ENCODE results near the gene EPN2. TPM values are rescaled to one million over a fixed set of nuclear protein-coding genes. Genes with fewer than 3 reads are reported as not detected.

Gene EPN2
- total RNA-seq, 2 donors from 2014 or later = 8.4 to 13.4 TPM

- H3K27me3 Mint-ChIP-seq = peaks cover 7% of the 10 kb centered on the region
These were observed 64.2 kb downstream of the EPN2 start for GRCh38 chr17:19301274-19301951.

DNA sequence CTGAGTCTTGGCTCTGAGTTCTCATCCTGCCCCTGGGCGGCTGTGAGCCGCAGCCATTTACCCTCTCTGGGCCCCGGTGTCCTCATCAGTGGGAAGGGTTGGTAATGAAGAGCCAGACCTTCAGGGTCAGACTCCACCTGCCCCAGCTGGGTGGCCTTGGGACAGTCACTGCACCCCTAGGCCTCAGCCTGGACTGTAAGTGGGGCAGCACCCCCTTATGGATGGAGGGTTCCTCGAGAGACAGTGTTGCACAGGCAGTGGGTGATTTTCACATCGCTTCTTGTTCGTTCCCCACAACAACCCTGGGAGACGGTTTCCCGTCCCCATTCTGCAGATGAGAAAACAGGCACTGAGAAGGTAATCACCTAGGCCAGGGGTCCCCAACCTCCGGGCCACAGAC, 64.8 kb downstream of the EPN2 start:
- H3K27ac Mint-ChIP-seq = no peak overlapping the region
- H3K27me3 Mint-ChIP-seq = peaks cover 12% of the 10 kb centered on the region
- no peaks in the 10 kb centered on the region for H3K36me3 Mint-ChIP-seq (ENCODE audit: low read depth)
- H3K9me3 Mint-ChIP-seq = no peaks in the 10 kb centered on the region
- peaks cover 19% of the 10 kb centered on the region for H3K4me1 Mint-ChIP-seq
- H3K4me3 Mint-ChIP-seq = no peak overlapping the region
- ATAC-seq (replicated peaks) = no peak

More at GRCh38 chr17:19301274-19301951, 64.2 kb downstream of the EPN2 start:
- Mint-ChIP-seq H3K27ac (no peak overlapping the region), H3K36me3 (ENCODE audit: low read depth) (no peaks in the 10 kb centered on the region), H3K4me1 (peaks cover 14% of the 10 kb centered on the region), H3K9me3 (no peaks in the 10 kb centered on the region), H3K4me3 (no peak overlapping the region)
- no peak for ATAC-seq (replicated peaks)

GRCh38 chr17:19302791-19303331, 65.7 kb downstream of the EPN2 start:
- H3K4me3 Mint-ChIP-seq = no peak overlapping the region

DNA sequence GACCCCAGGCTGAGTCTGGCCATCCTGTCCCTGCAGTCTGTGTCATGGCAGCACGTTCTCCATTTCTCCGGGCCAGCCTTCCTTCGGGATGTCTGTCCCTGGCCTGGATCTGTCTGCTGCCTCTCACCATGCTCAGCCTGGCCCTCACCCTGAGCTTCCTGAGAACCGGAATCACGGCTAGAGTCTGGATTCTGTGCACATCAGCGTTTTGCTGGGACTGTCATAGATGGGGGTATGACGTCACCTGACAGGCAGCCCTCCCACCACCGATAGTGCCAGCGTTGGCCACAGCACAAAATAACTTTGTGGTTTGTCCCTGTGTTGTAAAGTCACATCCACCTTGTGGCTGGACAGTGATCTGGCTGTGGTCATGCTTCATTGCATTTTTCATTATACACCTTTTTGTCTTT, 66.2 kb downstream of the EPN2 start:
- H3K27ac Mint-ChIP-seq = no peak overlapping the region
- no peak overlapping the region for H3K4me3 Mint-ChIP-seq
- H3K9me3 Mint-ChIP-seq = no peaks in the 10 kb centered on the region
- peaks cover 23% of the 10 kb centered on the region for H3K4me1 Mint-ChIP-seq
- H3K27me3 Mint-ChIP-seq = peaks cover 18% of the 10 kb centered on the region
- no peaks in the 10 kb centered on the region for H3K36me3 Mint-ChIP-seq (ENCODE audit: low read depth)
- no peak for ATAC-seq (replicated peaks)

More at GRCh38 chr17:19302791-19303331, 65.7 kb downstream of the EPN2 start:
- Mint-ChIP-seq H3K36me3 (ENCODE audit: low read depth) (no peaks in the 10 kb centered on the region), H3K27ac (no peak overlapping the region), H3K4me1 (peaks cover 23% of the 10 kb centered on the region), H3K27me3 (peaks cover 16% of the 10 kb centered on the region), H3K9me3 (no peaks in the 10 kb centered on the region)
- no peak for ATAC-seq (replicated peaks)

GRCh38 chr17:19304209-19304608, 67.0 kb downstream of the EPN2 start:
- Mint-ChIP-seq H3K36me3 (ENCODE audit: low read depth) (no peaks in the 10 kb centered on the region), H3K9me3 (no peaks in the 10 kb centered on the region), H3K4me1 (peaks cover 23% of the 10 kb centered on the region), H3K4me3 (no peak overlapping the region), H3K27me3 (peaks cover 19% of the 10 kb centered on the region), H3K27ac (no peak overlapping the region)
- ATAC-seq (replicated peaks) = no peak

DNA sequence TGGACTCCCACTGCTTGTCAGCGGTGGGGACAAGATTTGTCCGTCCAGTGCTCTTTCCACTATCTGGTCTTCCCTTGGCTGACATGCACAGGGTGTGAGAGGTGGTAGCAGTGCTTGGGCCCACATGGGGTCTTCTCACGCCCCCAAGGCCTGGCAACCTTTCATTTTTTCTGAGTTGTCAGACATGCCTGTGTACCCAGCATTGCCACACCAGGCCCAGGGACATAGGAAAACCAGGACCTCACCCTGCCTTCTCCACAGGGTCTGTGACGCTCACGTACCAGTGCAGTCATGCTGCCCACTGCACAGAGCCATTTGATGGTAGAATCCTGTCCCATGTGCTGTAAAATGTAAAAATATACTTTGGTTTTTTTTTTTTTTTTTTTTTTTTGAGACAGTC, 67.6 kb downstream of the EPN2 start:
- H3K27ac Mint-ChIP-seq = no peak overlapping the region
- no peak overlapping the region for H3K4me3 Mint-ChIP-seq
- peaks cover 23% of the 10 kb centered on the region for H3K4me1 Mint-ChIP-seq
- ATAC-seq (replicated peaks) = no peak
- peaks cover 19% of the 10 kb centered on the region for H3K27me3 Mint-ChIP-seq
- H3K9me3 Mint-ChIP-seq = no peaks in the 10 kb centered on the region
- no peaks in the 10 kb centered on the region for H3K36me3 Mint-ChIP-seq (ENCODE audit: low read depth)

DNA sequence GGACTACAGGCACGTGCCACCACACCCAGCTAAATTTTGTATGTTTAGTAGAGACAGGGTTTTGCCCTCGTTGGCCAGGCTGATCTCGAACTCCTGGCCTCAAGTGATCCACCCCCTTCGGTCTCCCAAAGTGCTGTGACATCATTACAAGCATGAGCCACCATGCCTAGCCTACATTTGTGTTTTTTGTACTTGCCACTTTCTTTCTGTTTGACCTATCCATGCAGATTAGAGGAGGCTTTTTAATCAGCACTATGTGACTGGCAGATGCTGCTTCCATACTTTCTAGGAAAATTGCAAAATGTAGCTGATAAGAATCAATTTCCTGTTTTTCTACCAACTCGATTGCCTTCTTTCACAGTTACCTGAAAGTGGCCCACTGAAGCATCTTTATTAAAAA, 68.1 kb downstream of the EPN2 start:
- Mint-ChIP-seq H3K9me3 (no peaks in the 10 kb centered on the region), H3K27me3 (peaks cover 19% of the 10 kb centered on the region), H3K27ac (no peak overlapping the region), H3K4me3 (peak overlapping the region; percentile 52), H3K36me3 (ENCODE audit: low read depth) (no peaks in the 10 kb centered on the region), H3K4me1 (peaks cover 23% of the 10 kb centered on the region)
- ATAC-seq (replicated peaks) = no peak

- Mint-ChIP-seq H3K27ac (no peak overlapping the region), H3K9me3 (no peaks in the 10 kb centered on the region), H3K4me1 (peaks cover 23% of the 10 kb centered on the region), H3K36me3 (ENCODE audit: low read depth) (no peaks in the 10 kb centered on the region), H3K27me3 (peaks cover 19% of the 10 kb centered on the region), H3K4me3 (peak overlapping the region; percentile 52)
- ATAC-seq (replicated peaks) = no peak
These were observed 68.6 kb downstream of the EPN2 start for GRCh38 chr17:19305761-19306159.

DNA sequence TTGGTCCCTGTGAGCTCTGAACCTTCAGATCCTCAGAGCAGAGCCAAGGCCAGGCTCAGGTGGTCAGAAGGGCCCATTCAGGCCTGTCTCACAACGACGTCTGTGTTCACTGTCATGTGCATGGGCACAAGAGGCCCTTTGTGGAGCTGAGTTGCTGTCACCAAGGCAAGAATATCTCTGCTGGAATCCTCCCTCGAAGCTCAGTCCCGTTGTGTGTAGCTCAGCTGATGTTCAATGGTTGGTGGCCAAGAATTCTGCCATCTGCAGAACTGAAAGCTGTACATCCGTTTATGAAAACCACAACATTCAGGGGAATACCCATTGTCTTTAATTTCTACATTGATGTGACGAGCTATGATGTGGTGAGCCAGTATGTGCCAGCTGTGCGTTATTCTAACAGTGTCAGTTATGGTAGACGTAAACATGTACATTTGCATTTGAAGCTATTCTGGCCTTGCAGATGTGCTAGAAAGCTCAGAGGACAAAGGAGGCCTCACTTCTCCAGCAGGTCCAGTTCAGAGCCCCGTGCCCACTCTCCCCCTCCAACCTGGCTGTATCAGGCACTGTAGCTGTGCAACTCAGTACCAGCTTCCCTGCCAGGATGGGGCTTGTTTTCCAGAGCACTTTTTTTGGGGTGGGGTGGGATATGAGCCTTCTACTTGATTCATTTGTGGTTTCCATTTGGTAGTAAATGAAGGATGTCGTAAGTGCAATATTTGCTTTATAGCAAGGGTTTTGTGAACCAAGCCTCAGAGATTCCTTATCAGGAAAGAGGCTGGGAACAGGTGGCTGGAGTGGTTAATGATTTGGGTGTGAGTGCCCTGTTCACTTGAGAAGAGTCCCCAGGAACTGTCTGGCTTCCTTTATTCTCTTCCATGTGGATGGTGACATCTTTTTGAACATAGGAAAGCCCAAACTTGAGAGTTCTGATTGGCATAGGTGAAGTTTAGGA, 69.3 kb downstream of the EPN2 start:
- no peaks in the 10 kb centered on the region for H3K9me3 Mint-ChIP-seq
- peak overlapping the region; percentile 52 for H3K4me3 Mint-ChIP-seq
- peaks cover 23% of the 10 kb centered on the region for H3K4me1 Mint-ChIP-seq
- H3K36me3 Mint-ChIP-seq (ENCODE audit: low read depth) = no peaks in the 10 kb centered on the region
- H3K27me3 Mint-ChIP-seq = peaks cover 19% of the 10 kb centered on the region
- peak; percentile 96 for ATAC-seq (replicated peaks)
- no peak overlapping the region for H3K27ac Mint-ChIP-seq

DNA sequence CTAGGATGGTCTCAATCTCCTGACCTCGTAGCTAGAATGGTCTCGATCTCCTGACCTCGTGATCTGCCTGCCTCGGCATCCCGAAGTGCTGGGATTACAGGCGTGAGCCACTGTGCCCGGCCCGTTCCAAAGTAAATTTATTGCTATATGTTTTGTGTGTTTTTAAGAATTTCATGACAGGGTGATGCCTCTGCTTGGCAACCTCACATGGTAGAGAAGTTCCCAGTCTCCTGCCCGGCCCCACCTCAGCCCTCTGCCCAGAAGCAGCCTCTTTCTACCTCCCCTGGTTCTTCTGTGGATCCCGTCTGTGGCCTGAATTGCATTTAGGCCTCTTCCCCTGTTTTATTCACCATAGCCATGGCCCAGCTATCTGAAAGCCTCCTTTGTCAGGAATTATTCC, 70.4 kb downstream of the EPN2 start:
- H3K4me3 Mint-ChIP-seq = no peak overlapping the region
- no peaks in the 10 kb centered on the region for H3K36me3 Mint-ChIP-seq (ENCODE audit: low read depth)
- H3K9me3 Mint-ChIP-seq = no peaks in the 10 kb centered on the region
- H3K4me1 Mint-ChIP-seq = peaks cover 23% of the 10 kb centered on the region
- H3K27me3 Mint-ChIP-seq = peaks cover 19% of the 10 kb centered on the region
- H3K27ac Mint-ChIP-seq = no peak overlapping the region
- ATAC-seq (replicated peaks) = no peak

DNA sequence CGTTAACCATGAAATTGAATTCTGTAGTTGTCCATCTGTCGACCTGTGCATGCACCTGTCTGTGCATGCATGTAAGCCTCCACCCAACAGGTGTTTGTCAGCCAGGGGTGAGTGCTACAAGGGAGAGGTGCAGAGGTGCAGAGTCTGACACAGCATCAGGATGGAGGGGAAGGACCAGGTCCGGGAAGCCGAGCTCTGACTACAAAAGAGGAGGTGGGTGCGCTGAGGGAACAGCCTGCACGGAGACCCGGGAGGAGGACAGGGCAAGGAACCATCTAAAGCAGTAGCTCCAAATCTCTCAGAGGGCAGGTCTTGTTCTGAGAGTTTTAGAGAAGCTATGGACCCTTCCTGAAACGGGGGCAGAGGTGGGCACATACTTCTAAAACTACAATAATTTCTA, 71.2 kb downstream of the EPN2 start:
- Mint-ChIP-seq H3K4me3 (no peak overlapping the region), H3K27ac (no peak overlapping the region), H3K27me3 (peaks cover 19% of the 10 kb centered on the region), H3K9me3 (no peaks in the 10 kb centered on the region), H3K4me1 (peaks cover 23% of the 10 kb centered on the region), H3K36me3 (ENCODE audit: low read depth) (no peaks in the 10 kb centered on the region)
- ATAC-seq (replicated peaks) = no peak

- Mint-ChIP-seq H3K4me1 (peaks cover 23% of the 10 kb centered on the region), H3K36me3 (ENCODE audit: low read depth) (no peaks in the 10 kb centered on the region), H3K27me3 (peaks cover 19% of the 10 kb centered on the region), H3K27ac (no peak overlapping the region), H3K9me3 (no peaks in the 10 kb centered on the region), H3K4me3 (no peak overlapping the region)
- no peak for ATAC-seq (replicated peaks)
These were observed 72.5 kb downstream of the EPN2 start for GRCh38 chr17:19309701-19310100.

GRCh38 chr17:19310151-19310550, 73.0 kb downstream of the EPN2 start:
- H3K9me3 Mint-ChIP-seq = no peaks in the 10 kb centered on the region
- no peak for ATAC-seq (replicated peaks)
- H3K27ac Mint-ChIP-seq = no peak overlapping the region
- H3K36me3 Mint-ChIP-seq (ENCODE audit: low read depth) = no peaks in the 10 kb centered on the region
- peaks cover 19% of the 10 kb centered on the region for H3K27me3 Mint-ChIP-seq
- no peak overlapping the region for H3K4me3 Mint-ChIP-seq
- H3K4me1 Mint-ChIP-seq = peaks cover 22% of the 10 kb centered on the region

DNA sequence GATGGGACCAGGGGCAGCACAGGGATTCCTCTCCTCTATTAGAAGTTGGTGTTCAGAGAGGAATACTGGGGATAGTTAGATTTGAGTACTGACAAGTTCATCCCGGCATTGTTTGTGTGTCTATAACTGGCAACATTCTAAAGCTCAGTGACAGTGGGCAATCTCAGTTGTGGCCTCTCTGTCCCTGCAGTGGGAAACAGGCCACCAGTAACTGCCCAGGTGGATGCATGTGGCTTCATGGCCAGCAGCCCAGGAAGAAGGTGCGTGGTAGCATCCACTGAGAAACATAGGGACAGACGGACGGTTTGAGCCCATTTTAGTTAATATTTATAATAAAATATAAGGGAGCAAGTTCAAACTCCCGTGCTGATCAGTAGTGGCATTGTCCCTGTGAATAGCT, 73.8 kb downstream of the EPN2 start:
- Mint-ChIP-seq H3K4me1 (peaks cover 13% of the 10 kb centered on the region), H3K9me3 (no peaks in the 10 kb centered on the region), H3K27ac (no peak overlapping the region), H3K36me3 (ENCODE audit: low read depth) (no peaks in the 10 kb centered on the region), H3K27me3 (peaks cover 15% of the 10 kb centered on the region), H3K4me3 (no peak overlapping the region)
- no peak for ATAC-seq (replicated peaks)
